ENCODE data around the gene NEGR1. TPM values are rescaled to one million over a fixed set of nuclear protein-coding genes. Genes with fewer than 3 reads are reported as not detected.
A peak's percentile ranks its signal among the peaks of the same experiment; 100 is the strongest.

The NEGR1 gene
- total RNA-seq, 1 donor from 2014 or later = 4.0 TPM

DNA sequence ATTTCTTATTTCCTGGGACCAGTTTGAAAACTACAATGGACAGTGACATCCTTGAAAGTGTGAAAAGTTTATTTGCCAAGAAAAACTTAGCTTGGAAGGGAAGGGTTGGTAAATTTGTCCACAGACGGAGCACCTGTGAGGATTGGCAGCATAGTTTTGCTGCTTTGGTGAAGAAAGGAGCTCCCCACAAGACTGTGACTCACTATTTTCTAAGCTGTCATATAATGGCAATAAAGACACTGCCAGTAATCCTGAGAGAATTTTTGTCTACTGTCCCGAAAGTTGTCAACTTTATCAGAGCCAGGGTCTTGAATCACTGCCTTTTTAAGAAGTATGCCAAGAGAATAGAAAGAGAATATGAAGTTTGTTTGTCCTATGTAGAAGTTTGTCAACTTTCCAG lies 230.8 kb downstream of the NEGR1 start:
- no peak overlapping the region for H3K4me3 ChIP-seq (ENCODE audit: low read depth, low read length)
- no peaks in the 10 kb centered on the region for H3K36me3 ChIP-seq (ENCODE audit: control insufficient read depth, insufficient read depth, low read length)
- H3K27me3 ChIP-seq (ENCODE audit: control insufficient read depth, insufficient read depth, low read length) = no peaks in the 10 kb centered on the region
- TF ChIP-seq, protein P1, sequence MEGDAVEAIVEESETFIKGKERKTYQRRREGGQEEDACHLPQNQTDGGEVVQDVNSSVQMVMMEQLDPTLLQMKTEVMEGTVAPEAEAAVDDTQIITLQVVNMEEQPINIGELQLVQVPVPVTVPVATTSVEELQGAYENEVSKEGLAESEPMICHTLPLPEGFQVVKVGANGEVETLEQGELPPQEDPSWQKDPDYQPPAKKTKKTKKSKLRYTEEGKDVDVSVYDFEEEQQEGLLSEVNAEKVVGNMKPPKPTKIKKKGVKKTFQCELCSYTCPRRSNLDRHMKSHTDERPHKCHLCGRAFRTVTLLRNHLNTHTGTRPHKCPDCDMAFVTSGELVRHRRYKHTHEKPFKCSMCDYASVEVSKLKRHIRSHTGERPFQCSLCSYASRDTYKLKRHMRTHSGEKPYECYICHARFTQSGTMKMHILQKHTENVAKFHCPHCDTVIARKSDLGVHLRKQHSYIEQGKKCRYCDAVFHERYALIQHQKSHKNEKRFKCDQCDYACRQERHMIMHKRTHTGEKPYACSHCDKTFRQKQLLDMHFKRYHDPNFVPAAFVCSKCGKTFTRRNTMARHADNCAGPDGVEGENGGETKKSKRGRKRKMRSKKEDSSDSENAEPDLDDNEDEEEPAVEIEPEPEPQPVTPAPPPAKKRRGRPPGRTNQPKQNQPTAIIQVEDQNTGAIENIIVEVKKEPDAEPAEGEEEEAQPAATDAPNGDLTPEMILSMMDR (IDR thresholded peaks at IDR 0.05; ENCODE audit: insufficient read depth, low read length, poor library complexity, severe bottlenecking) = no peak
- no peak for DNase-seq (ENCODE audit: low read depth)

GRCh38 chr1:72050551-72050950 lies 231.8 kb downstream of the NEGR1 start:
- Histone ChIP-seq H3K4me3 (ENCODE audit: low read depth, low read length) (no peak overlapping the region), H3K36me3 (ENCODE audit: control insufficient read depth, insufficient read depth, low read length) (no peaks in the 10 kb centered on the region), H3K27me3 (ENCODE audit: control insufficient read depth, insufficient read depth, low read length) (no peaks in the 10 kb centered on the region)
- no peak for DNase-seq (ENCODE audit: low read depth)
- TF ChIP-seq, protein P1 (IDR thresholded peaks at IDR 0.05; ENCODE audit: insufficient read depth, low read length, poor library complexity, severe bottlenecking) = no peak

- DNase-seq (ENCODE audit: low read depth) = no peak
- Histone ChIP-seq H3K36me3 (ENCODE audit: control insufficient read depth, insufficient read depth, low read length) (no peaks in the 10 kb centered on the region), H3K27me3 (ENCODE audit: control insufficient read depth, insufficient read depth, low read length) (no peaks in the 10 kb centered on the region), H3K4me3 (ENCODE audit: low read depth, low read length) (no peak overlapping the region)
- TF ChIP-seq, protein P1 (IDR thresholded peaks at IDR 0.05; ENCODE audit: insufficient read depth, low read length, poor library complexity, severe bottlenecking) = peak; percentile 49
These were observed 244.5 kb downstream of the NEGR1 start for GRCh38 chr1:72037745-72038343.

DNA sequence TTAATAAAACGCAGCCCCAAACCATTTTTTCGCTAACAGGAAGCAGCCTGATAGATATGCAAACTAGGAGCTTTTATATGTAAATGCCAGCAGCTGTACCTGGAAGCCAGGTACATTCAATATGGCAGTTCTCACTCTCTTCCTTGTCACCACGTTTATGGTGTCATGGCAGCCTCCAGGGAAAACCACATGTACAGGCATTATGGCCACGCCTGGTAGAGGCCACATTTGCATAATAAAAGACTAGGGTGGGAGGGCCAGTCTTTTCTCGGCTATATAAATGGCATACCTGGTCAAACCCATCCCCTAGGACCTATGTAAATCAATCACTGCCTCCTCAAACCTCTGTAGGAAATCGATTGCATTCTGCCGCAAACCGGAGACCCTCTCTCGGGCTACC lies 247.5 kb downstream of the NEGR1 start:
- Histone ChIP-seq H3K4me3 (ENCODE audit: low read depth, low read length) (no peak overlapping the region), H3K36me3 (ENCODE audit: control insufficient read depth, insufficient read depth, low read length) (no peaks in the 10 kb centered on the region), H3K27me3 (ENCODE audit: control insufficient read depth, insufficient read depth, low read length) (no peaks in the 10 kb centered on the region)
- DNase-seq (ENCODE audit: low read depth) = no peak
- TF ChIP-seq, protein P1 (IDR thresholded peaks at IDR 0.05; ENCODE audit: insufficient read depth, low read length, poor library complexity, severe bottlenecking) = no peak

GRCh38 chr1:72023063-72023930 lies 259.0 kb downstream of the NEGR1 start:
- TF ChIP-seq, protein P1 (IDR thresholded peaks at IDR 0.05; ENCODE audit: insufficient read depth, low read length, poor library complexity, severe bottlenecking) = no peak
- no peak for DNase-seq (ENCODE audit: low read depth)
- H3K4me3 ChIP-seq (ENCODE audit: low read depth, low read length) = no peak overlapping the region
- H3K36me3 ChIP-seq (ENCODE audit: control insufficient read depth, insufficient read depth, low read length) = no peaks in the 10 kb centered on the region
- no peaks in the 10 kb centered on the region for H3K27me3 ChIP-seq (ENCODE audit: control insufficient read depth, insufficient read depth, low read length)
